HG02763 (cell line): ENCODE data around the gene SPEM1.
"Not testable (repeated sequence)": the region's sequence is repeated elsewhere in the genome, so short reads cannot be mapped to it uniquely, and the experiment has no call there.

Source experiments
- ATAC-seq: cut with Tn5 transposase; IDR thresholded peaks from one replicate; pipeline ENCODE4 v1.9.1; 2021; ENCODE audit warnings: mild to moderate bottlenecking, moderate library complexity; ENCODE audit not compliant: unreplicated experiment

The SPEM1 gene

GRCh38 chr17:7467498-7467897 is 47.4 kb downstream of the SPEM1 start:
- ATAC-seq, result no peak

- ATAC-seq, result no peak
These were observed 48.2 kb downstream of the SPEM1 start for GRCh38 chr17:7468290-7468689.

DNA sequence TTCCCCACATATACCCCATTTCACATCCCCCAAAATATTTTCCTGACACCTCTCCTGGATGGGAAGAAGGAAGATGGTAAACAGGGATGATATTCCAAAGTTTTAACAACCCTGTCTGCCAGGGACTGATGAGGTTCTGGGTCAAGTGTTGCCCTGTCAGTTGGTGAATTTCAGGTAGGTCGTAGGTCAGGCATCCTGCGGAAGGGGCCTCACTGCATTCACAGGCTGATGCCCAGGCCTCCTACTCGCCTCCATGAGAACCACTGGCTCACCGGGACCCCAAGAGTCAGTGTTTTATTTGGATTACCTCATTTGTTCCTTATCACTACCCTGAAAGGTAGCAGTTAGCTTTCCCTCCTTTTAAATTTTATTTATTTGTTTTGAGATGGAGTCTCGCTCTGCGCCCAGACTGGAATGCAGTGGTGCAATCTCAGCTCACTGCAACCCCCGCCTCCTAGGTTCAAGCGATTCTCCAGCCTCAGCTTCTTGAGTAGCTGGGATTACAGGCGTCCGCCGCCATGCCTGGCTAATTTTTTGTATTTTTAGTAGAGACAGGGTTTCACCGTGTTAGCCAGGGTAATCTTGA is 48.8 kb downstream of the SPEM1 start:
- ATAC-seq, result no peak

GRCh38 chr17:7469843-7470242 is 49.7 kb downstream of the SPEM1 start:
- not testable (repeated sequence) for ATAC-seq

GRCh38 chr17:7470457-7470973 is 50.4 kb downstream of the SPEM1 start:
- ATAC-seq, result not testable (repeated sequence)
